ENCODE data around the gene TMEM62. TPM values are rescaled to one million over a fixed set of nuclear protein-coding genes. Genes with fewer than 3 reads are reported as not detected.
A peak's percentile ranks its signal among the peaks of the same experiment; 100 is the strongest.

TMEM62 gene
- total RNA-seq, 1 experiment from 2014 or later, result 12.5 TPM

GRCh38 chr15:43232289-43232874 lies 99.0 kb downstream of the TMEM62 start:
- peak in 1 of 2 experiments; percentile 76 for DNase-seq
- H3K27me3 ChIP-seq (ENCODE audit: insufficient read depth, low read depth), result no peaks in the 10 kb centered on the region
- POLR2A ChIA-PET (ENCODE audit: unreplicated experiment), result no interaction called here
- peak overlapping the region; percentile 83 for H3K27ac ChIP-seq
- H4K20me1 ChIP-seq (ENCODE audit: insufficient read depth), result no peaks in the 10 kb centered on the region
- H3K36me3 ChIP-seq (ENCODE audit: low read depth), result no peaks in the 10 kb centered on the region
- H3K4me1 ChIP-seq (replicated peaks; ENCODE audit: insufficient read depth), result peaks cover 42% of the 10 kb centered on the region
- H3K9me2 ChIP-seq (ENCODE audit: insufficient read depth), result no peaks in the 10 kb centered on the region
- no peaks in the 10 kb centered on the region for H3K79me2 ChIP-seq (ENCODE audit: low read depth)
- intact Hi-C loops (cut with micrococcal nuclease; ENCODE audit: unreplicated experiment), result no loop called here
- peaks cover 27% of the 10 kb centered on the region for H3F3A ChIP-seq (ENCODE audit: insufficient read depth, low read depth)
- H2AFZ ChIP-seq, result no peak overlapping the region
- H3K4me2 ChIP-seq, result peak overlapping the region; percentile 32
- no peak overlapping the region for H3K4me3 ChIP-seq
- no TSS peak for BruUV-seq (replicated peaks)
- no peaks in the 10 kb centered on the region for H3K9me3 ChIP-seq (ENCODE audit: insufficient read depth, low read depth)
- CTCF ChIA-PET, result no interaction called here
- no peak for TF ChIP-seq EZH2 (IDR thresholded peaks at IDR 0.05; ENCODE audit: low read depth)
- TF ChIP-seq, protein P1, sequence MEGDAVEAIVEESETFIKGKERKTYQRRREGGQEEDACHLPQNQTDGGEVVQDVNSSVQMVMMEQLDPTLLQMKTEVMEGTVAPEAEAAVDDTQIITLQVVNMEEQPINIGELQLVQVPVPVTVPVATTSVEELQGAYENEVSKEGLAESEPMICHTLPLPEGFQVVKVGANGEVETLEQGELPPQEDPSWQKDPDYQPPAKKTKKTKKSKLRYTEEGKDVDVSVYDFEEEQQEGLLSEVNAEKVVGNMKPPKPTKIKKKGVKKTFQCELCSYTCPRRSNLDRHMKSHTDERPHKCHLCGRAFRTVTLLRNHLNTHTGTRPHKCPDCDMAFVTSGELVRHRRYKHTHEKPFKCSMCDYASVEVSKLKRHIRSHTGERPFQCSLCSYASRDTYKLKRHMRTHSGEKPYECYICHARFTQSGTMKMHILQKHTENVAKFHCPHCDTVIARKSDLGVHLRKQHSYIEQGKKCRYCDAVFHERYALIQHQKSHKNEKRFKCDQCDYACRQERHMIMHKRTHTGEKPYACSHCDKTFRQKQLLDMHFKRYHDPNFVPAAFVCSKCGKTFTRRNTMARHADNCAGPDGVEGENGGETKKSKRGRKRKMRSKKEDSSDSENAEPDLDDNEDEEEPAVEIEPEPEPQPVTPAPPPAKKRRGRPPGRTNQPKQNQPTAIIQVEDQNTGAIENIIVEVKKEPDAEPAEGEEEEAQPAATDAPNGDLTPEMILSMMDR (conservative IDR thresholded peaks at IDR 0.05), result no peak

Other genes with a start within 250 kb of the TMEM62 start
- 22.6 and 24.7 TPM in 2 replicates for gene TTBK2, start 212.8 kb upstream of the TMEM62 start, total RNA-seq (2021)
- 17.1 and 18.2 TPM in 2 replicates for gene UBR1, start 27.5 kb upstream of the TMEM62 start, total RNA-seq (2021)
- 44.0 and 50.2 TPM in 2 replicates for gene CCNDBP1, start 51.8 kb downstream of the TMEM62 start, total RNA-seq (2021)
- gene EPB42, start 87.4 kb downstream of the TMEM62 start, total RNA-seq (2021), result not detected in 2 replicates
- gene TGM5, start 133.3 kb downstream of the TMEM62 start, total RNA-seq (2021), result 0.39 and 1.7 TPM in 2 replicates
- gene TGM7, start 168.7 kb downstream of the TMEM62 start, total RNA-seq (2021), result not detected in 2 replicates
- gene LCMT2, start 197.0 kb downstream of the TMEM62 start, total RNA-seq (2021), result 4.7 and 6.4 TPM in 2 replicates
- 36.3 and 37.9 TPM in 2 replicates for gene ZSCAN29, start 237.5 kb downstream of the TMEM62 start, total RNA-seq (2021)
- 25.3 and 30.8 TPM in 2 replicates for gene TUBGCP4, start 237.5 kb downstream of the TMEM62 start, total RNA-seq (2021)

All from PC-9 (cell line).